H9 (cell line): ENCODE data around the gene ZP1. TPM values are rescaled to one million over a fixed set of nuclear protein-coding genes. Genes with fewer than 3 reads are reported as not detected.
A peak's percentile ranks its signal among the peaks of the same experiment; 100 is the strongest.

Source experiments
- DNase-seq: peaks from one replicate; pipeline ENCODE4 v3.0.0-alpha.2; 2017
- H2AFZ ChIP-seq: one replicate; pipeline ENCODE4 v1.6.1; 2013; ENCODE audit warnings: mild to moderate bottlenecking, low read length, control low read depth, moderate library complexity
- H2AK5ac ChIP-seq: 2 replicates; pipeline ENCODE4 v1.6.1; 2013; ENCODE audit warnings: low read length, control low read depth, mixed read lengths; ENCODE audit not compliant: insufficient read length
- H2BK120ac ChIP-seq: one replicate; pipeline ENCODE4 v1.6.1; 2013; ENCODE audit warnings: low read depth, mild to moderate bottlenecking, low read length, control low read depth, inconsistent platforms; ENCODE audit not compliant: poor library complexity, severe bottlenecking
- H2BK12ac ChIP-seq: 2 replicates; pipeline ENCODE4 v1.6.1; 2013; ENCODE audit warnings: low read length, control low read depth, mixed read lengths, low read depth; ENCODE audit not compliant: insufficient read length
- H2BK15ac ChIP-seq: 2 replicates; pipeline ENCODE4 v1.6.1; 2013; ENCODE audit warnings: low read depth, low read length, control low read depth
- H2BK20ac ChIP-seq: one replicate; pipeline ENCODE4 v1.6.1; 2013; ENCODE audit warnings: low read depth, mild to moderate bottlenecking, low read length, control low read depth, inconsistent platforms; ENCODE audit not compliant: poor library complexity, severe bottlenecking
- H2BK5ac ChIP-seq: 2 replicates; pipeline ENCODE4 v1.6.1; 2013; ENCODE audit warnings: low read length, control low read depth, mixed read lengths; ENCODE audit not compliant: insufficient read length
- H3K14ac ChIP-seq: 2 replicates; pipeline ENCODE4 v1.6.1; 2013; ENCODE audit warnings: low read length, control low read depth; ENCODE audit not compliant: insufficient read depth
- H3K18ac ChIP-seq: 2 replicates; pipeline ENCODE4 v1.6.1; 2013; ENCODE audit warnings: low read depth, mild to moderate bottlenecking, mixed read lengths, low read length, control low read depth; ENCODE audit not compliant: insufficient read length
- H3K23ac ChIP-seq: 2 replicates; pipeline ENCODE4 v1.6.1; 2013; ENCODE audit warnings: low read length, control low read depth, mixed read lengths, low read depth; ENCODE audit not compliant: insufficient read length
- H3K23me2 ChIP-seq: 2 replicates; pipeline ENCODE4 v1.6.1; 2013; ENCODE audit warnings: low read depth, mild to moderate bottlenecking, mixed read lengths, low read length, control low read depth; ENCODE audit not compliant: insufficient read length, poor library complexity, severe bottlenecking
- H3K27ac ChIP-seq: 2 replicates; pipeline ENCODE4 v1.5.1; 2013; ENCODE audit warnings: low read length, control low read depth, mixed read lengths, low read depth; ENCODE audit not compliant: insufficient read length
- H3K27me3 ChIP-seq: 2 replicates; pipeline ENCODE4 v1.6.1; 2013; ENCODE audit warnings: low read length, control low read depth, inconsistent platforms; ENCODE audit not compliant: insufficient read depth
- H3K4ac ChIP-seq: 2 replicates; pipeline ENCODE4 v1.6.1; 2013; ENCODE audit warnings: low read depth, mild to moderate bottlenecking, control low read depth, inconsistent platforms, low read length, moderate library complexity
- H3K4me1 ChIP-seq: 2 replicates; pipeline ENCODE4 v1.6.1; 2013; ENCODE audit warnings: low read length, control low read depth, inconsistent platforms; ENCODE audit not compliant: insufficient read depth
- H3K4me2 ChIP-seq: 2 replicates; pipeline ENCODE4 v1.6.1; 2013; ENCODE audit warnings: low read length, control low read depth, mixed read lengths; ENCODE audit not compliant: insufficient read length, insufficient read depth
- H3K56ac ChIP-seq: 2 replicates; pipeline ENCODE4 v1.6.1; 2013; ENCODE audit warnings: low read depth, mild to moderate bottlenecking, mixed read lengths, low read length, control low read depth; ENCODE audit not compliant: insufficient read length
- H3K79me1 ChIP-seq: 2 replicates; pipeline ENCODE4 v1.6.1; 2013; ENCODE audit warnings: low read depth, mild to moderate bottlenecking, moderate library complexity, low read length, control low read depth, inconsistent platforms; ENCODE audit not compliant: insufficient read depth, poor library complexity, severe bottlenecking
- H3K79me2 ChIP-seq: 2 replicates; pipeline ENCODE4 v1.6.1; 2013; ENCODE audit warnings: low read length, control low read depth, inconsistent platforms; ENCODE audit not compliant: insufficient read depth
- H3K9ac ChIP-seq: 2 replicates; pipeline ENCODE4 v1.6.1; 2013; ENCODE audit warnings: low read length, control low read depth, mixed read lengths; ENCODE audit not compliant: insufficient read length; ENCODE audit errors: extremely low read depth
- H3K9me3 ChIP-seq: one replicate; pipeline ENCODE4 v1.6.1; 2013; ENCODE audit warnings: low read depth, low read length, inconsistent platforms; ENCODE audit not compliant: control insufficient read depth
- H3T11ph ChIP-seq: one replicate; pipeline ENCODE4 v1.6.1; 2013; ENCODE audit warnings: mild to moderate bottlenecking, low read length, control low read depth, inconsistent platforms
- H4K20me1 ChIP-seq: one replicate; pipeline ENCODE4 v1.6.1; 2013; ENCODE audit not compliant: control insufficient read depth, insufficient read length, insufficient read depth
- H4K5ac ChIP-seq: 2 replicates; pipeline ENCODE4 v1.6.1; 2013; ENCODE audit warnings: low read depth, mild to moderate bottlenecking, mixed read lengths, low read length, control low read depth; ENCODE audit not compliant: insufficient read length
- H4K8ac ChIP-seq: replicated peaks from 2 replicates; pipeline ENCODE4 v1.6.1; 2013; ENCODE audit warnings: low read length, control low read depth, mixed read lengths, low read depth; ENCODE audit not compliant: insufficient read length
- H4K91ac ChIP-seq: 2 replicates; pipeline ENCODE4 v1.6.1; 2013; ENCODE audit warnings: low read depth, mild to moderate bottlenecking, moderate library complexity, mixed read lengths, low read length, control low read depth; ENCODE audit not compliant: insufficient read length
- H3K27ac Mint-ChIP-seq, 3 experiments: 2 replicates in 2 of 3; 3 replicates in 1 of 3; pipeline ENCODE4 v1.8.0; 2020 to 2021; ENCODE audit warnings: mixed read lengths in 3 of 3, mild to moderate bottlenecking in 1 of 3, moderate library complexity in 1 of 3
- H3K27me3 Mint-ChIP-seq: 2 replicates; pipeline ENCODE4 v1.8.0; 2021; ENCODE audit warnings: low read depth, mild to moderate bottlenecking, moderate library complexity, mixed read lengths
- H3K36me3 Mint-ChIP-seq, 3 experiments: 2 replicates in 2 of 3; 3 replicates in 1 of 3; pipeline ENCODE4 v1.8.0; 2020 to 2021; ENCODE audit warnings: low read depth in 3 of 3, mixed read lengths in 3 of 3; ENCODE audit not compliant: insufficient read depth in 1 of 3
- H3K4me1 Mint-ChIP-seq, 2 experiments: 2 replicates each; pipeline ENCODE4 v1.8.0; 2020; ENCODE audit warnings: mixed read lengths in 2 of 2
- H3K4me3 Mint-ChIP-seq, 2 experiments: 2 replicates in 1 of 2; 3 replicates in 1 of 2; pipeline ENCODE4 v1.8.0; 2020 to 2021; ENCODE audit warnings: mild to moderate bottlenecking in 2 of 2, mixed read lengths in 2 of 2, moderate library complexity in 1 of 2
- H3K9me3 Mint-ChIP-seq, 2 experiments: 2 replicates in 1 of 2; 3 replicates in 1 of 2; pipeline ENCODE4 v1.8.0; 2020; ENCODE audit warnings: mild to moderate bottlenecking in 2 of 2, mixed read lengths in 2 of 2, moderate library complexity in 1 of 2
- WGBS: extraction: QIAGEN DNeasy Blood & Tissue Kit; methylation state at CpG from one replicate; pipeline ENCODE4 v1.1.7; 2013; ENCODE audit warnings: missing lambda C conversion rate, low lambda C conversion rate, mixed read lengths; ENCODE audit not compliant: insufficient read length; ENCODE audit errors: extremely low coverage; 5-methylcytosine and 5-hydroxymethylcytosine counted together
- total RNA-seq: library from RNA; stranded (reverse); gene quantifications from 2 replicates; pipeline ENCODE4 v1.2.1, GENCODE V29; 2021
- TF ChIP-seq, protein P1 (sequence below): fragments of 200-600 bp; sonication (generic); conservative IDR thresholded peaks from 3 replicates; pipeline ENCODE4 v1.8.0; 2021; ENCODE audit warnings: antibody characterized with exemption, mild to moderate bottlenecking

Gene ZP1
- total RNA-seq, 1 experiment from 2014 or later = not detected

DNA sequence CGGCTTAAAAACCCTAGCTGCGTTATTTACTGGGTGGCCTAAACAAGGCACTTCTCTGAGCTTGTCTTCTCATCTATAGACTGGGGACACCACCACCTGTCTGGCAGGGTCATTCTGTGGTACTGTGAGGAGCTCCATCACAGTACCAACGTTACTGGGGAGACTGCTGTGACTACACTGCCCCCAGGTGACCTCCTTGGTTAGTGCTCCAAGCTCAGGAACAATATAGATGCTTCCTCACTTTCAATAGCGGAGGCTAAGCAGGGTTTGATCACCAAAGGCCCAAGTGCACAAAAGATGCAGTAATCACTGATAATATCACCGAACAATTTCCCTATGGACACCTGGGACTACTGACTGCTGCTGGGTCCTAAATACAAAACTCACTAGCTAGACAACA lies 20.2 kb downstream of the ZP1 start:
- Histone ChIP-seq H3K9ac (no peak overlapping the region), H2AK5ac (no peak overlapping the region), H3K4me2 (no peak overlapping the region), H3K14ac (no peak overlapping the region), H3K27me3 (no peaks in the 10 kb centered on the region), H2BK12ac (no peak overlapping the region), H3K79me1 (no peaks in the 10 kb centered on the region), H3K4ac (no peak overlapping the region), H3K18ac (no peak overlapping the region), H4K91ac (no peak overlapping the region), H2BK120ac (no peak overlapping the region), H3K23ac (no peak overlapping the region), H3K23me2 (no peaks in the 10 kb centered on the region), H3K9me3 (no peaks in the 10 kb centered on the region), H2BK20ac (no peak overlapping the region), H2BK5ac (no peak overlapping the region), H3K56ac (no peak overlapping the region), H4K5ac (no peak overlapping the region), H4K8ac (no peak overlapping the region), H2BK15ac (no peak overlapping the region), H3K27ac (no peak overlapping the region), H4K20me1 (no peaks in the 10 kb centered on the region), H2AFZ (no peak overlapping the region), H3T11ph (no peak overlapping the region), H3K79me2 (no peaks in the 10 kb centered on the region), H3K4me1 (no peaks in the 10 kb centered on the region)
- no peaks in the 10 kb centered on the region for H3K4me1 Mint-ChIP-seq
- H3K27me3 Mint-ChIP-seq = no peaks in the 10 kb centered on the region
- peak; percentile 58 for DNase-seq
- no CpG with 5 or more reads among the region's 5 CpGs for WGBS
- TF ChIP-seq, protein P1, sequence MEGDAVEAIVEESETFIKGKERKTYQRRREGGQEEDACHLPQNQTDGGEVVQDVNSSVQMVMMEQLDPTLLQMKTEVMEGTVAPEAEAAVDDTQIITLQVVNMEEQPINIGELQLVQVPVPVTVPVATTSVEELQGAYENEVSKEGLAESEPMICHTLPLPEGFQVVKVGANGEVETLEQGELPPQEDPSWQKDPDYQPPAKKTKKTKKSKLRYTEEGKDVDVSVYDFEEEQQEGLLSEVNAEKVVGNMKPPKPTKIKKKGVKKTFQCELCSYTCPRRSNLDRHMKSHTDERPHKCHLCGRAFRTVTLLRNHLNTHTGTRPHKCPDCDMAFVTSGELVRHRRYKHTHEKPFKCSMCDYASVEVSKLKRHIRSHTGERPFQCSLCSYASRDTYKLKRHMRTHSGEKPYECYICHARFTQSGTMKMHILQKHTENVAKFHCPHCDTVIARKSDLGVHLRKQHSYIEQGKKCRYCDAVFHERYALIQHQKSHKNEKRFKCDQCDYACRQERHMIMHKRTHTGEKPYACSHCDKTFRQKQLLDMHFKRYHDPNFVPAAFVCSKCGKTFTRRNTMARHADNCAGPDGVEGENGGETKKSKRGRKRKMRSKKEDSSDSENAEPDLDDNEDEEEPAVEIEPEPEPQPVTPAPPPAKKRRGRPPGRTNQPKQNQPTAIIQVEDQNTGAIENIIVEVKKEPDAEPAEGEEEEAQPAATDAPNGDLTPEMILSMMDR = peak; percentile 75
- no peaks in the 10 kb centered on the region; a peak in 1 of 5 replicates for H3K9me3 Mint-ChIP-seq
- peaks cover 0 to 28% (median 2%) of the 10 kb centered on the region in 3 experiments; a peak in 4 of 7 replicates for H3K36me3 Mint-ChIP-seq
- no peak overlapping the region for H3K27ac Mint-ChIP-seq
- no peak overlapping the region for H3K4me3 Mint-ChIP-seq
